ENCODE results near the gene DRGX. TPM values are rescaled to one million over a fixed set of nuclear protein-coding genes. Genes with fewer than 3 reads are reported as not detected.

DRGX gene
- total and polyA plus RNA-seq, 2 of the 13 experiments (the other 11 are each of a cell fraction or from before 2014, with no cell fraction given), result not detected

- no peak for TF ChIP-seq KAT7 (CRISPR knock-in tag; IDR thresholded peaks at IDR 0.05; ENCODE audit: borderline replicate concordance)
- TF ChIP-seq CC2D1A (CRISPR knock-in tag; IDR thresholded peaks at IDR 0.05), result no peak
- TF ChIP-seq FOXP4 (CRISPR knock-in tag; IDR thresholded peaks at IDR 0.05), result no peak
- TF ChIP-seq CENPT (CRISPR knock-in tag; IDR thresholded peaks at IDR 0.05; ENCODE audit: low read depth), result no peak
- no peak for TF ChIP-seq PAF1 (CRISPR knock-in tag; IDR thresholded peaks at IDR 0.05)
- no peak for TF ChIP-seq KLF13 (CRISPR knock-in tag; IDR thresholded peaks at IDR 0.05)
- no peak for TF ChIP-seq U2AF2 (IDR thresholded peaks at IDR 0.05; ENCODE audit: low read depth, low read length)
- no peak for TF ChIP-seq ZNF230 (CRISPR knock-in tag; IDR thresholded peaks at IDR 0.05)
- TF ChIP-seq BCL6 (CRISPR knock-in tag; IDR thresholded peaks at IDR 0.05), result no peak
- no peak for TF ChIP-seq ZFP62 (CRISPR knock-in tag; IDR thresholded peaks at IDR 0.05)
- TF ChIP-seq THRA (CRISPR knock-in tag; IDR thresholded peaks at IDR 0.05; ENCODE audit: borderline replicate concordance), result peak; percentile 84; the same call in 1 of the 2 replicates
- no peak for TF ChIP-seq ZNF512B (CRISPR knock-in tag; IDR thresholded peaks at IDR 0.05; ENCODE audit: borderline replicate concordance)
- no peak for TF ChIP-seq ZBTB7A (CRISPR knock-in tag; IDR thresholded peaks at IDR 0.05)
- TF ChIP-seq HNF4A (CRISPR knock-in tag; IDR thresholded peaks at IDR 0.05), result peak; percentile 58
- no peak for TF ChIP-seq ZBTB7B (CRISPR knock-in tag; IDR thresholded peaks at IDR 0.05)
- no peak for TF ChIP-seq GLI4 (CRISPR knock-in tag; IDR thresholded peaks at IDR 0.05; ENCODE audit: borderline replicate concordance)
- no peak for TF ChIP-seq PBX2 (CRISPR knock-in tag; IDR thresholded peaks at IDR 0.05)
- TF ChIP-seq ZNF138 (CRISPR knock-in tag; IDR thresholded peaks at IDR 0.05; ENCODE audit: low read depth), result no peak
- TF ChIP-seq REPIN1 (CRISPR knock-in tag; IDR thresholded peaks at IDR 0.05; ENCODE audit: borderline replicate concordance, low read depth), result no peak
- no peak for TF ChIP-seq ZNF570 (CRISPR knock-in tag; IDR thresholded peaks at IDR 0.05; ENCODE audit: borderline replicate concordance)
- no peak for TF ChIP-seq ZNF781 (CRISPR knock-in tag; IDR thresholded peaks at IDR 0.05; ENCODE audit: borderline replicate concordance, not compliant biosample characterization)
- TF ChIP-seq THYN1 (CRISPR knock-in tag; IDR thresholded peaks at IDR 0.05; ENCODE audit: borderline replicate concordance, low read depth), result no peak
- TF ChIP-seq MAFK (conservative IDR thresholded peaks at IDR 0.05 in 1 of 2, IDR thresholded peaks at IDR 0.05 in 1 of 2; ENCODE audit: low read length in 2 of 2), result no peak
These were observed 33.2 kb downstream of the DRGX start (continued) for GRCh38 chr10:49362596-49363260.

Data from HepG2 (cell line).